WTC11 (cell line): ENCODE results near the gene VASN. TPM values are rescaled to one million over a fixed set of nuclear protein-coding genes. Genes with fewer than 3 reads are reported as not detected.

Experiments
- ATAC-seq: fragments of 200-7000 bp; cut with Tn5 transposase; 2 replicates; pipeline ENCODE4 v1.10.0; 2021; ENCODE audit warnings: mild to moderate bottlenecking, moderate library complexity
- CTCF ChIA-PET: fragments of 300-600 bp; sonication (Branson Sonifier 250); formaldehyde crosslinking; loops from one replicate; lab custom pipeline; 2021; ENCODE audit warnings: antibody characterized with exemption; lab: Charles Lee
- POLR2A ChIA-PET: fragments of 350-600 bp; sonication (Branson Sonifier 250); formaldehyde crosslinking; loops from one replicate; lab custom pipeline; 2021; ENCODE audit warnings: antibody characterized with exemption; lab: Charles Lee
- DNase-seq: peaks from one replicate; pipeline ENCODE4 v3.0.0; 2021; ENCODE audit warnings: low spot score
- H3K27ac Mint-ChIP-seq: 2 replicates; pipeline ENCODE4 v1.8.0; 2021; ENCODE audit warnings: mixed read lengths
- H3K27me3 Mint-ChIP-seq: 2 replicates; pipeline ENCODE4 v1.8.0; 2021; ENCODE audit warnings: low read depth, mild to moderate bottlenecking, moderate library complexity, mixed read lengths
- H3K36me3 Mint-ChIP-seq: 2 replicates; pipeline ENCODE4 v1.8.0; 2021; ENCODE audit warnings: mixed read lengths
- H3K4me1 Mint-ChIP-seq: 2 replicates; pipeline ENCODE4 v1.8.0; 2022; ENCODE audit warnings: mixed read lengths
- H3K4me3 Mint-ChIP-seq: 2 replicates; pipeline ENCODE4 v1.8.0; 2021; ENCODE audit warnings: mild to moderate bottlenecking, moderate library complexity, mixed read lengths
- H3K9me3 Mint-ChIP-seq: 2 replicates; pipeline ENCODE4 v1.8.0; 2021; ENCODE audit warnings: mixed read lengths
- CREM ChIP-seq: sonication (generic); formaldehyde crosslinking; IDR thresholded peaks from 2 replicates; pipeline ENCODE4 v1.8.1; 2022; ENCODE audit warnings: mild to moderate bottlenecking, missing genetic modification reagents, moderate library complexity
- ELF4 ChIP-seq: sonication (generic); formaldehyde crosslinking; IDR thresholded peaks from 2 replicates; pipeline ENCODE4 v1.8.1; 2022; ENCODE audit warnings: low read depth, mild to moderate bottlenecking, moderate library complexity, missing genetic modification reagents
- EMX1 ChIP-seq: fragments of 250-450 bp; sonication (Bioruptor Pico); IDR thresholded peaks from 2 replicates; pipeline ENCODE4 v1.8.0; 2021; ENCODE audit warnings: mild to moderate bottlenecking
- FOXK1 ChIP-seq: sonication (generic); formaldehyde crosslinking; IDR thresholded peaks from 2 replicates; pipeline ENCODE4 v1.8.0; 2022; ENCODE audit warnings: mild to moderate bottlenecking, moderate library complexity, missing genetic modification reagents
- FOXP1 ChIP-seq: sonication (generic); formaldehyde crosslinking; IDR thresholded peaks from 2 replicates; pipeline ENCODE4 v1.8.0; 2022; ENCODE audit warnings: missing genetic modification reagents, mild to moderate bottlenecking, moderate library complexity, borderline replicate concordance
- JAZF1 ChIP-seq: fragments of 250-450 bp; sonication (Bioruptor Pico); IDR thresholded peaks from 2 replicates; pipeline ENCODE4 v1.9.0; 2021; ENCODE audit warnings: moderate library complexity, mild to moderate bottlenecking, inconsistent platforms
- NFATC4 ChIP-seq: fragments of 250-450 bp; sonication (Bioruptor Pico); IDR thresholded peaks from 2 replicates; pipeline ENCODE4 v1.9.0; 2021; ENCODE audit warnings: mild to moderate bottlenecking
- NFE2L1 ChIP-seq: sonication (generic); formaldehyde crosslinking; IDR thresholded peaks from 2 replicates; pipeline ENCODE4 v1.8.1; 2023; ENCODE audit warnings: missing genetic modification reagents
- NFYB ChIP-seq: sonication (generic); formaldehyde crosslinking; conservative IDR thresholded peaks from 2 replicates; pipeline ENCODE4 v1.8.0; 2022; ENCODE audit warnings: low read depth, missing genetic modification reagents
- NR3C1 ChIP-seq: sonication (generic); formaldehyde crosslinking; conservative IDR thresholded peaks from 2 replicates; pipeline ENCODE4 v1.8.1; 2023; ENCODE audit warnings: low read depth, mild to moderate bottlenecking, missing genetic modification reagents
- PRRX2 ChIP-seq: fragments of 250-450 bp; sonication (Bioruptor Pico); IDR thresholded peaks from 2 replicates; pipeline ENCODE4 v1.8.0; 2021; ENCODE audit warnings: mild to moderate bottlenecking
- RELA ChIP-seq: sonication (generic); formaldehyde crosslinking; IDR thresholded peaks from 2 replicates; pipeline ENCODE4 v1.8.1; 2022; ENCODE audit warnings: missing genetic modification reagents, mild to moderate bottlenecking, borderline replicate concordance
- TEAD1 ChIP-seq: sonication (generic); formaldehyde crosslinking; IDR thresholded peaks from 2 replicates; pipeline ENCODE4 v1.8.0; 2022; ENCODE audit warnings: mild to moderate bottlenecking, missing genetic modification reagents
- TEAD4 ChIP-seq: sonication (generic); formaldehyde crosslinking; IDR thresholded peaks from 2 replicates; pipeline ENCODE4 v1.8.0; 2022; ENCODE audit warnings: mild to moderate bottlenecking, missing genetic modification reagents
- ZBTB21 ChIP-seq: sonication (generic); formaldehyde crosslinking; IDR thresholded peaks from 2 replicates; pipeline ENCODE4 v1.8.1; 2023; ENCODE audit warnings: mild to moderate bottlenecking, missing genetic modification reagents, borderline replicate concordance
- ZNF138 ChIP-seq: sonication (generic); formaldehyde crosslinking; conservative IDR thresholded peaks from 2 replicates; pipeline ENCODE4 v1.8.1; 2022; ENCODE audit warnings: mild to moderate bottlenecking, moderate library complexity, missing genetic modification reagents
- ZNF263 ChIP-seq: sonication (generic); formaldehyde crosslinking; IDR thresholded peaks from 2 replicates; pipeline ENCODE4 v1.8.1; 2022; ENCODE audit warnings: low read depth, mild to moderate bottlenecking, moderate library complexity, missing genetic modification reagents
- ZNF423 ChIP-seq: fragments of 250-450 bp; sonication (Bioruptor Pico); IDR thresholded peaks from 2 replicates; pipeline ENCODE4 v2.1.2; 2022; ENCODE audit warnings: mild to moderate bottlenecking, moderate library complexity
- total RNA-seq: library from RNA; stranded (reverse); gene quantifications from 3 replicates; pipeline ENCODE4 v1.2.3, GENCODE V29; 2021
- TF ChIP-seq, protein P1 (sequence below): sonication (generic); formaldehyde crosslinking; IDR thresholded peaks from 2 replicates; pipeline ENCODE4 v1.8.1; 2023; ENCODE audit warnings: mild to moderate bottlenecking, missing genetic modification reagents
- TF ChIP-seq, protein P2 (sequence below): fragments of 250-450 bp; sonication (Bioruptor Pico); IDR thresholded peaks from 2 replicates; pipeline ENCODE4 v1.8.0; 2021; ENCODE audit warnings: mild to moderate bottlenecking
- TF ChIP-seq, protein P3 (sequence below): fragments of 250-450 bp; sonication (Bioruptor Pico); IDR thresholded peaks from 2 replicates; pipeline ENCODE4 v2.1.2; 2022; ENCODE audit warnings: mild to moderate bottlenecking, moderate library complexity
- TF ChIP-seq, protein P4 (sequence below): sonication (generic); formaldehyde crosslinking; IDR thresholded peaks from 2 replicates; pipeline ENCODE4 v1.8.1; 2023; ENCODE audit warnings: mild to moderate bottlenecking, missing genetic modification reagents, moderate library complexity

Gene VASN
- total RNA-seq, 1 experiment from 2014 or later: 8.0 TPM

DNA sequence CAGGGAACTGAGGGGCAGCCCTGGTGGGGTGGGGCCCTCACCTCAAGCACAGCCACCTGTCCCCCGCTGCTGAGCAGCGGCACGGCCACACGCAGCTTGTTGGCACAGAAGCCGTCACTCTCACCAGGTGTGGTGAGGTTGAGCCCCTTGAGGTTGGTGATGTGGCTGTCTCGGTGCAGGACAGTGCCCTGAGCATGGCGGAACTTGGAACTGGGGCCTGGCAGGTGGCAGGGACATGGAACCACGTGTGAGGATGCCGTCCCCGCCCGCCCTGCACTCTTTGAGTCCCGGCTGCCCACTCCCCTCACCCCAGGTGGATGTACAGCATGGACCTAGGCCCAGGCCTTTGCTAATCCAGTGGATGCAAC lies 9.7 kb upstream of the VASN start:
- ChIA-PET CTCF (interaction anchor here (0.8 to 5.6 kb wide), 4 partner anchors 16 to 42 kb away, joined by 3 to 322 read pairs (median 56); no protein-coding TSS in a partner anchor), POLR2A (no interaction called here)

DNA sequence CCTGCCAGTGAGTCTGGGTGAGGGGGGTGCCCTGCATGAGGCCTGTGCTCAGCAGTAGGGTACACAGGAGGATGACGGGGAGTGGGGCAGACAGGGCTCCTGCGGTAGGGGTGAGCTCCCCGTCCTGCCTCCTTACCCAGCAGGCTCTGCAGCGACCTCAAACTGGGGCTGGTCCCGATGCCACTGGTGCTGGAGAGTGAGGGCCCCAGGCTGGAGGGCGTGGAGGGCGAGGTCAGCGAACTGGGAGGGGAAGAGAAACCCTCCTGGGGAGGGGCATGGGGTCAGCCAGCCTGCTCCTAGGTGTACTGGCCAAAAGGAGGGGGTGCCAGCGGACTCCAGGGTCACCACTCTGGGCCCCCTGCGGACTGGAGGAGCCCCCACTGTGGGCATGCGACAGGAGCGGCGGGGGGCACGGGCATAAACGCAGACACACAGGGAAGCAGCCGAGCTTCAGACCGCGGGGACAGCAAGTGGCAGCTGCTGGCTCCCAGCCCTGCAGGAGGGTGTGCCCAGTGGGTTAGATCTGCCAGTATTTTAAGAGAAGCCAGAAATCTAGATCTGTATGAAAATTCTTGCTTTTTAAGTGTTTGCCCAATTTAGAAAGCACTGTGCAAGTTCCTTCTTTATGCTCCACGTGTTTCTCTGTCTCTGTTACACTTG lies 9.0 kb upstream of the VASN start:
- no peak for TF ChIP-seq EMX1
- TF ChIP-seq TEAD1: no peak
- no peak for TF ChIP-seq TEAD4 (CRISPR knock-in tag)
- TF ChIP-seq NFATC4 (CRISPR knock-in tag): no peak
- no peak for TF ChIP-seq ZNF263 (CRISPR knock-in tag)
- TF ChIP-seq RELA: no peak
- no peak for TF ChIP-seq ZNF423
- TF ChIP-seq NFYB: no peak
- TF ChIP-seq, protein P1, sequence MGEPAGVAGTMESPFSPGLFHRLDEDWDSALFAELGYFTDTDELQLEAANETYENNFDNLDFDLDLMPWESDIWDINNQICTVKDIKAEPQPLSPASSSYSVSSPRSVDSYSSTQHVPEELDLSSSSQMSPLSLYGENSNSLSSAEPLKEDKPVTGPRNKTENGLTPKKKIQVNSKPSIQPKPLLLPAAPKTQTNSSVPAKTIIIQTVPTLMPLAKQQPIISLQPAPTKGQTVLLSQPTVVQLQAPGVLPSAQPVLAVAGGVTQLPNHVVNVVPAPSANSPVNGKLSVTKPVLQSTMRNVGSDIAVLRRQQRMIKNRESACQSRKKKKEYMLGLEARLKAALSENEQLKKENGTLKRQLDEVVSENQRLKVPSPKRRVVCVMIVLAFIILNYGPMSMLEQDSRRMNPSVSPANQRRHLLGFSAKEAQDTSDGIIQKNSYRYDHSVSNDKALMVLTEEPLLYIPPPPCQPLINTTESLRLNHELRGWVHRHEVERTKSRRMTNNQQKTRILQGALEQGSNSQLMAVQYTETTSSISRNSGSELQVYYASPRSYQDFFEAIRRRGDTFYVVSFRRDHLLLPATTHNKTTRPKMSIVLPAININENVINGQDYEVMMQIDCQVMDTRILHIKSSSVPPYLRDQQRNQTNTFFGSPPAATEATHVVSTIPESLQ (CRISPR knock-in tag): no peak
- no peak for TF ChIP-seq CREM
- TF ChIP-seq ZBTB21 (CRISPR knock-in tag): no peak
- no peak for TF ChIP-seq NR3C1
- peak overlapping the region; percentile 27; the same call in 1 of the 2 replicates for H3K27ac Mint-ChIP-seq
- H3K4me1 Mint-ChIP-seq: no peaks in the 10 kb centered on the region
- no peak overlapping the region for H3K4me3 Mint-ChIP-seq
- ChIA-PET POLR2A (no interaction called here), CTCF (interaction anchor here (0.7 to 5.6 kb wide), 3 partner anchors 15 to 41 kb away, joined by 3 to 322 read pairs (median 106); no protein-coding TSS in a partner anchor)
- H3K36me3 Mint-ChIP-seq: peaks cover 2% of the 10 kb centered on the region; the same call in 1 of the 2 replicates
- no peak for DNase-seq
- no peak for ATAC-seq
- H3K9me3 Mint-ChIP-seq: no peaks in the 10 kb centered on the region
- H3K27me3 Mint-ChIP-seq: no peaks in the 10 kb centered on the region

More for the DNA sequence above, 9.7 kb upstream of the VASN start:
- Mint-ChIP-seq H3K27ac (no peak overlapping the region), H3K9me3 (no peaks in the 10 kb centered on the region), H3K4me1 (no peaks in the 10 kb centered on the region), H3K4me3 (no peak overlapping the region), H3K27me3 (no peaks in the 10 kb centered on the region)
- DNase-seq (no peak), ATAC-seq (no peak)
- TF ChIP-seq NFE2L1 (CRISPR knock-in tag) (no peak), FOXK1 (CRISPR knock-in tag) (no peak), FOXP1 (CRISPR knock-in tag) (no peak), PRRX2 (no peak), NFYB (no peak), JAZF1 (CRISPR knock-in tag) (no peak), ZNF138 (CRISPR knock-in tag) (no peak), ELF4 (CRISPR knock-in tag) (no peak)
- TF ChIP-seq, protein P2, sequence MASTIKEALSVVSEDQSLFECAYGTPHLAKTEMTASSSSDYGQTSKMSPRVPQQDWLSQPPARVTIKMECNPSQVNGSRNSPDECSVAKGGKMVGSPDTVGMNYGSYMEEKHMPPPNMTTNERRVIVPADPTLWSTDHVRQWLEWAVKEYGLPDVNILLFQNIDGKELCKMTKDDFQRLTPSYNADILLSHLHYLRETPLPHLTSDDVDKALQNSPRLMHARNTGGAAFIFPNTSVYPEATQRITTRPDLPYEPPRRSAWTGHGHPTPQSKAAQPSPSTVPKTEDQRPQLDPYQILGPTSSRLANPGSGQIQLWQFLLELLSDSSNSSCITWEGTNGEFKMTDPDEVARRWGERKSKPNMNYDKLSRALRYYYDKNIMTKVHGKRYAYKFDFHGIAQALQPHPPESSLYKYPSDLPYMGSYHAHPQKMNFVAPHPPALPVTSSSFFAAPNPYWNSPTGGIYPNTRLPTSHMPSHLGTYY (CRISPR knock-in tag): no peak
- TF ChIP-seq, protein P3, sequence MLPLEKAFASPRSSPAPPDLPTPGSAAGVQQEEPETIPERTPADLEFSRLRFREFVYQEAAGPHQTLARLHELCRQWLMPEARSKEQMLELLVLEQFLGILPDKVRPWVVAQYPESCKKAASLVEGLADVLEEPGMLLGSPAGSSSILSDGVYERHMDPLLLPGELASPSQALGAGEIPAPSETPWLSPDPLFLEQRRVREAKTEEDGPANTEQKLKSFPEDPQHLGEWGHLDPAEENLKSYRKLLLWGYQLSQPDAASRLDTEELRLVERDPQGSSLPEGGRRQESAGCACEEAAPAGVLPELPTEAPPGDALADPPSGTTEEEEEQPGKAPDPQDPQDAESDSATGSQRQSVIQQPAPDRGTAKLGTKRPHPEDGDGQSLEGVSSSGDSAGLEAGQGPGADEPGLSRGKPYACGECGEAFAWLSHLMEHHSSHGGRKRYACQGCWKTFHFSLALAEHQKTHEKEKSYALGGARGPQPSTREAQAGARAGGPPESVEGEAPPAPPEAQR: no peak
- TF ChIP-seq, protein P4, sequence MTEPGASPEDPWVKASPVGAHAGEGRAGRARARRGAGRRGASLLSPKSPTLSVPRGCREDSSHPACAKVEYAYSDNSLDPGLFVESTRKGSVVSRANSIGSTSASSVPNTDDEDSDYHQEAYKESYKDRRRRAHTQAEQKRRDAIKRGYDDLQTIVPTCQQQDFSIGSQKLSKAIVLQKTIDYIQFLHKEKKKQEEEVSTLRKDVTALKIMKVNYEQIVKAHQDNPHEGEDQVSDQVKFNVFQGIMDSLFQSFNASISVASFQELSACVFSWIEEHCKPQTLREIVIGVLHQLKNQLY: no peak
- TF ChIP-seq, all 79 proteins: peak for 0
- peaks cover 2% of the 10 kb centered on the region; the same call in 1 of the 2 replicates for H3K36me3 Mint-ChIP-seq
